Astrocyte of the hippocampus (primary cell): ENCODE measurements around the gene EPHA6.
"Not testable (repeated sequence)": the region's sequence is repeated elsewhere in the genome, so short reads cannot be mapped to it uniquely, and the experiment has no call there.

ENCODE experiments used
- DNase-seq: peaks from one replicate; pipeline ENCODE4 v3.0.0; 2011; ENCODE audit warnings: low read depth, low spot score

The EPHA6 gene

GRCh38 chr3:97276879-97277550, 462.6 kb downstream of the EPHA6 start:
- not testable (repeated sequence) for DNase-seq

DNA sequence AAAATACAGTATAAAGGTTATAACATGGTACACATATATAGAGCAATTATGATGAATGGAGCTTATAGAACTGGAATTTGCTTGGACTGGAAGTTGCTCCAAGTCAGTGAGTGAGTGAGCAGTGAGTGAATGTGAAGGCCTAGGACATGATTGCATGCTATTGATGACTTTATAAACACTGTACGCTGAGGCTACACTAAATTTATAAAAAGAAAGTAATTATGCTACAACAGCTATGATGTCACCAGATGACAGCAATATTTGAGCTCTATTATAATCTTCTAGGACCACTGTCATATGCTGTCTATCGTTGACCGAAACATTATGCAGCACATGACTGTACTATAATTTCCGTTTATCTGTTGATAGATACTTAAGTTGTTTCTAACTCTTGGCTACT, 463.3 kb downstream of the EPHA6 start:
- no peak for DNase-seq

DNA sequence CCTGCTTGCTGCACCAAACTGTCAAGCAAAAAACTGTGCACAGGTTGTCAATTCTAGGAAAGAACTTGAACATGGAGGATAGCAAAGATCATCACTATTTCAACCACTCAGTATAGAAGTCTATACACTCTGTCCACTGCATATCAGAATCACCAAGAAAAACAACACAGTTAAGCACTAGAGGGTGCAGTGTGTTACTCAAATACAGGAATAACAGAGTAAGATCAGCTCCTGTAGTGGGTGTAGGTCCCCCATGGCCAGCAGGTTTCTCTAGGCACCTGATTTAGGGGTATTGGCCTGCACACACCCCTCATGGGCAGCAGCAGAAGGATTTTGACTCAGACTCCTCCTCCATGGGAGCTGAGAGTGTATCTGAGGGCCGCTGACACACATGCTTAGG, 464.1 kb downstream of the EPHA6 start:
- DNase-seq: no peak

- DNase-seq: no peak
Measured at GRCh38 chr3:97291901-97292300, 477.5 kb downstream of the EPHA6 start.

DNA sequence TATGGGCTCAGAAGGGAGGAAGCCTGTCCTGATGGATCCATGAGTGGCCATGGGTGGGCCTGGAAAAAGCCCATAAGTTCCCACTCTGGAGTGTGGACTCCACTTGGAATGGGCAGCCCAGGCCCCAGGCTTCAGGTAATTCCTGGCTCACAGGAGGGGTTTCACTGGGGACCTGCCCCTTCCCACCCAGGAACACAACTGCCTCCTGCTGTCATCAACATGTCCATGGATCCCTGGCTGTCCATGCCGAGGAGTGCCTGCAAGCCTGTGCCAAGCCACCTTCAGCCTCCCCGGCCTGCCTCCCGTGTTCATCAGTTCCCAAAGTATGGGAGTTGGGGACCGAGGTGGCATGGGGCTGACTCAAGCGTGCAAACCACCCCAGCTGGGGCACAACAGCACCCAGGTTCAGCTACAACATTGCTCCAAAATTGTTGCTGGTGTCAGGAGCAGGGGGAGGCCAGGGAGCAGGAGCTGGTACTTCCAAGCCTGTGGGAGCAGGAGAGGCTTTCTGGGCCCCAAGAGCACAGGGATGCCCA, 479.3 kb downstream of the EPHA6 start:
- DNase-seq: no peak

DNA sequence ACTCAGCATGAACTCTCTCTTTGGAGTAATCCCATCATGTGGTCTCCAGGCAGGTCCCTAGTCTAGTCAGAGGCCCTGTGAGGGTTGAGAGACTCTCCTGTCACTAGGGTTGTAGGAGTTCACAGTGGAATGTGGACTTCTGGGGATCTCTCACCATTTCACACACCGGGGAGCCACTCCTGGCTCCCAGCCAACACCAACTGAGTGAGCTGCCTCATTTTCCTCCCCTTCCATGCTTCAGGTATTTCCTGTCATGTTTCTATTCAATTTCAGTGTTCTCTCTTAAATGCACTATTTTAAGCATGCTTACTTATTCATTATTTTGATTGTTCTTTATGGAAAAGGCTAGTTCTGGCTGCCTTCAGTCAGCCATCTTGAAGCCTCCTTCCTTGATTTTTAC, 482.6 kb downstream of the EPHA6 start:
- no peak for DNase-seq

- no peak for DNase-seq
Measured at GRCh38 chr3:97301114-97301513, 486.7 kb downstream of the EPHA6 start.

DNA sequence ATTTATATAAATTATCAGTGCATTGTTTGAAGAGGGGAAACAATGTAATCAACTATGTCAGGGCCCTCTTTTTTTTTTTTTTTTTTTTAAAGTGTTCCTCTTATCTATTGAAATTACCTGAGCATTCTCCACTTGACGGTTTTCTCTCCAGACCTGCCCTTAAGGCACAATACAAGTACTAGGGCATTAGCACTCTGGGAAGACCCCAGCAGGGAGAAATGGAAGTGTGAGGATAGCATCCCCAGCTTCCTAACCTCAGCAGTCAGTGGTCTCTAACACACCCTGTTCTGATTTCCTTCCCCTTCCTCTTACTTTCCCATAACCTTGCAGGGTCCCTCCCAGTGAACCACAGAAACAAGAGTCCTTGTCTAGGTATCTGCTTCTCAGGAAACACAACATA, 491.8 kb downstream of the EPHA6 start:
- no peak for DNase-seq

- DNase-seq: no peak
Measured at GRCh38 chr3:97338375-97338774, 524.0 kb downstream of the EPHA6 start.

DNA sequence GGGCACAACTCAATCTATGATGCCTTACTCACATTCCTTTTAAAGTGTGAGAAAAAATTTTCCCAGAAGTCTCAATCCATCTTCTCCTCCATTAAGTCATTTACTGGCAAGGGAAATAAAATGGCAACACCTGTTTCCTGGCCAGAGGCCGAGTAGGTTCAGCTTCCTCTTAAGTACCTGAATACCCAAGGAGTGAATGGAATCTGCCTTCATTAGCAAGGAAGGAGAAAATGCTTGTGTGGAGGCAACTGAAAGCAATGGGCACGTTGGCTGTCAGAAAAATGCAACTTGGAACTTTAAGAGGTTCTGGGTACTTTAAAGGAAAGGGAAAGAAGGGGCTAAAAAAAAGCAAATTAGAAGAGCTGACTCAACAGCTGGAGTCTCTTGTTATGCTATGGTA, 526.5 kb downstream of the EPHA6 start:
- no peak for DNase-seq

GRCh38 chr3:97347780-97348179, 533.4 kb downstream of the EPHA6 start:
- no peak for DNase-seq

GRCh38 chr3:97350971-97351370, 536.6 kb downstream of the EPHA6 start:
- no peak for DNase-seq

DNA sequence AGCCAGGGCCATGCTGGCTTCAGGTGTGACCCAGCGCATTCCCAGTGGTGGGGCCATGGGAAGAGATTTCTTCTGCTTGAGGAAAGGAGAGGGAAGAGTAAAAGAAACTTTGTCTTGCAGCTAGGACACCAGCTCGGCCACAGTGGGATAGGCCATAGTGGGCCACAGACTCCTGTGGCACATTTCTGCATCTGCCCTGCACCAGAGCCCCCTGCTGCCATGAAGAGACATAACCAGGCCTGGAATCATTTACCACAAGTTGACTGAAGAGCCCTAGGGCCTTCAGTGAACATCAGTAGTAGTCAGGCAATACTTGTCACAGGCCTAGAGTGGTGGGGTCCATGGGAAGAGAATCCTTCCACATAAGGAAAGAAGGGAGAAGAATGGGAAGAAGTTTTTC, 538.8 kb downstream of the EPHA6 start:
- DNase-seq: no peak

GRCh38 chr3:97359977-97360376, 545.6 kb downstream of the EPHA6 start:
- DNase-seq: no peak

DNA sequence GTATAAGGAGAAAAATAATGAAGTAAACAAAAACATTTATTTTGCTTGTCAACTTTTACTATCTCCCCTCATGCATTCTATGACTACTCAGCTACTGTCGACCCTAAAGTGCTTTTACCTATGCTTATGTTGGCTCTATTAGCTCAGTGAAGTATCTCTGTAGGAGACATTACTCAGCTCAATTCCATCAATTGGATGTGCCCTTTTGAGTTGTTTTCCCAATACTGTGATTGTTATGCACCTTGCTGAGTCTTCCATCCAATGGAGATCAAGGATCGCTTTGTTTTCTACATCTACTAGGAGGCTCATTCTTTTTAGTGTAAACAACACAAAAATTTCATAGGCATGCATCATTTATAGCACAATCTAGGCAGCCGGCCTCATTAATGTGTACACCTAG, 546.4 kb downstream of the EPHA6 start:
- DNase-seq: no peak

DNA sequence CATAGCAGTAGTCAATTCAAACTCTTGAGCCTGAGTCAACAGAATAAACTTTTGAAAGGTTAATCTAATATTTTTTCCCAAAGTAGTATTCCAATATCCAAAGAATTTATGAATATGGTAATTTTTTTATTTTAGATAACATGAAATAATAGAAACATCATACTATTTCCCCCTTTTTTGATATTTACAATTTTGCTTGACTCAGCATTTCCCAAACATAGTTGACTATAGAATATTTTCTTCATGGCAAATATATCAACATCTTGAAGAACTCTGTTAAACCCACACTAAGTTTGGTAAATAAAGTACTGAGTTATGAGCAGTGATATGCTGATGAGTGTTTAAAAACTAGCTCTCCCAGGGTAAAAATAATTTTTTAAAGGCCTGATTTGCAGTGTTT, 570.2 kb downstream of the EPHA6 start:
- no peak for DNase-seq

GRCh38 chr3:97388774-97389173, 574.4 kb downstream of the EPHA6 start:
- DNase-seq: no peak

DNA sequence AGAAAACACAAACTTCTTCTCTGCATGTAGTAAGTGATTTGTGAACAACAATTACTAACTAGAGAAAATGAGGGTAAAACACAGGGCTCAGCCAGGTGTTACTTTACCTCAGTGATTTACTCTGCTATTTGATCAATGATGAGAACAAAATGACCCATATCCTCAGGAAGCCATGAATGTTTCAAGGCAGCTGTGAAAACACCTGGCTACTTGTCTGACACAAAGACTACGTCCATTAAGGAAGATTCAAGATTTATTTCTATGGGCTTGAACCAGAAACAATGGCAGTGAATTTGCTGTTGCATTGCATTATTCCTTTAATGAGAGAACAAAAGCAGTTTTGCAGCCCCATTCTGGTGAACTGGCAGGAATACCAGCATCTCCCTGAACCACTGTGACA, 575.5 kb downstream of the EPHA6 start:
- DNase-seq: no peak

GRCh38 chr3:97391167-97391566, 576.8 kb downstream of the EPHA6 start:
- no peak for DNase-seq

- DNase-seq: no peak
Measured at GRCh38 chr3:97409612-97410011, 595.2 kb downstream of the EPHA6 start.

GRCh38 chr3:97421565-97421964, 607.2 kb downstream of the EPHA6 start:
- no peak for DNase-seq

DNA sequence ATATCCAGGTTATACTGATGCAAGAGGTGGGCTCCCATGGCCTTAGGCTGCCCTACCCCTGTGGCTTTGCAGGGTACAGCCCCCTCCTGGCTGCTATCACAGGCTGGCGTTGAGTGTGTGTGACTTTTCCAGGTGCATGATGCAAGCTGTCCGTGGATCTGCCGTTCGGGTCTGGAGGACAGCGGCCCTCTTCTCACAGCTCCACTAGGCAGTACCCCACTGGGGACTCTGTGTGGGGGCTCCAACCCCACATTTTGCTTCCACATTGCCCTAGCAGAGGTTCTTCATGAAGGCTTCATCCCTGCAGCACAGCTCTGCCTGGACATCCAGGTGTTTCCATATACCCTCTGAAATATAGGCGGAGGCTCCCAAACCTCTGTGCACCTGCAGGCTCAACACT, 610.6 kb downstream of the EPHA6 start:
- DNase-seq: no peak

DNA sequence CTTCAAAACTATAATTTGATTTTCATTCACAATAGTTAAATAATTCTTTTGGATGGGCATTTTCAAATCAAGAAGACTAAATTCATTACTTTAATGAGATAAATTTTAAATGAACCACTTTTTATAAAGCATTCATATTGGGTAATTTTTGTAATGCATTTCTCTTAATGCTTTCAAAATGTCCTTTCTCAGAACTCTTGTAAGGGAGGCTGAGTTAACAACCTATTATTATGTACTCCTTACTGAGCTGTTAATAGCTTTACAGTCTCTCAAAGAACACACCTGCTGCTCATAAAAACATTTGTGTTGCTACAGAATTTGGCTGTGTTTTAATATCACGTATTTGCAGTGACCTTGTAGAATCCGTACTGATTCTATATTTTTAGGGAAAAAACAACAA, 616.2 kb downstream of the EPHA6 start:
- no peak for DNase-seq

DNA sequence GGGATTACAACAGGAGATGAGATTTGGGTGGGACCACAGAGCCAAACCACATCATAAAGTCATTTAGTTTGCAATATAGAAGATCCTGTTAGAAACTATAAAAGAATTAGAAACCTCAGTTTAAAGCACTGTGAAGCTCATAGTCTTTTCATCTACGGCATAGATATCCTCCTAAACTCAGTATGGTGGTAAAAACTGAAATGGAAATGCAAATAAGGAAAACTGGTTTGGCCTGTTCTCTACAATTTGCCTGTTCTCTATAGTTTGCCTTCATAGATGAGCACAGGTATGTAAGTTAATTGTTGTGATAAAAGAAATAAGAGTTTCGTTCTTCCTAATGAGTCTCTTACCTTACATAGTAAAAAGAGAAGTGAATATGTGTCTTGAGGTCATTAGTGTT, 618.5 kb downstream of the EPHA6 start:
- no peak for DNase-seq
